Adrenal gland (tissue), 12 donors: ENCODE results near the gene LDLR. TPM values are rescaled to one million over a fixed set of nuclear protein-coding genes. Genes with fewer than 3 reads are reported as not detected.

Source experiments
- DNase-seq, 7 donors: peaks; one replicate each; pipeline ENCODE4 v3.0.0-alpha.2; 2019 to 2020
- H3K27ac ChIP-seq, 5 donors: fragments of 200-600 bp; sonication (generic) in 4 of 5; 1 replicate in 3 of 5; 2 replicates in 2 of 5; pipeline versions ENCODE4 v1.5.1 to v1.8.0; 2016 to 2020; ENCODE audit warnings: mild to moderate bottlenecking in 1 of 5
- H3K27me3 ChIP-seq: fragments of 200-600 bp; 2 replicates; pipeline ENCODE4 v1.8.0; 2021
- H3K36me3 ChIP-seq, 2 donors: fragments of 200-600 bp; replicated peaks in 1 of 2; 1 replicate in 1 of 2; 2 replicates in 1 of 2; pipeline versions ENCODE4 v1.5.1 to v1.8.0; 2018 to 2022
- H3K4me1 ChIP-seq, 2 donors: fragments of 200-600 bp; replicated peaks in 1 of 2; 1 replicate in 1 of 2; 2 replicates in 1 of 2; pipeline versions ENCODE4 v1.5.1 to v1.8.0; 2018 to 2021
- H3K4me3 ChIP-seq, 4 donors: fragments of 200-600 bp; sonication (generic) in 3 of 4; one replicate each; pipeline ENCODE4 v1.5.1; 2016 to 2018
- H3K9me3 ChIP-seq, 3 donors: fragments of 200-600 bp; sonication (generic) in 1 of 3; replicated peaks in 1 of 3; 1 replicate in 2 of 3; 2 replicates in 1 of 3; pipeline versions ENCODE4 v1.5.1 to v1.8.0; 2016 to 2021
- CTCF ChIP-seq, 6 experiments: fragments of 450-650 bp in 4 of 6; fragments of 200-600 bp in 2 of 6; sonication (generic) in 1 of 6; IDR thresholded peaks; 1 replicate in 5 of 6; 2 replicates in 1 of 6; pipeline versions ENCODE4 v1.5.1 to v1.8.0; 2016 to 2021; ENCODE audit warnings: antibody characterized with exemption in 6 of 6, mild to moderate bottlenecking in 2 of 6, moderate library complexity in 1 of 6
- POLR2A ChIP-seq, 2 donors: fragments of 450-650 bp; IDR thresholded peaks; one replicate each; pipeline ENCODE4 v1.6.1; 2017; ENCODE audit warnings: antibody characterized with exemption in 2 of 2, mild to moderate bottlenecking in 2 of 2, moderate library complexity in 1 of 2
- WGBS, 4 donors: extraction: QIAGEN DNeasy Blood & Tissue Kit in 2 of 4; methylation state at CpG; one replicate each; pipeline versions ENCODE4 v1.1.5 to v1.1.7; 2013 to 2017; 5-methylcytosine and 5-hydroxymethylcytosine counted together
- intact Hi-C, 2 donors: fragments of 100-400 bp; cut with DNase I; formaldehyde crosslinking; loops; one replicate each; pipeline versions ENCODE4 v1.14.1 to v1.15.0; 2022 to 2023
- polyA plus RNA-seq, 3 donors: library from polyadenylated mRNA; stranded (reverse); fragments of 200-250 nt in 2 of 3; fragments of 350-450 nt in 1 of 3; fragmentation: Illumina TruSeq in 1 of 3; extraction: RNeasy Lipid Tissue Mini Kit (QIAGEN cat#74804) in 1 of 3; gene quantifications; one replicate each; pipeline ENCODE4 v1.2.3, GENCODE V29; 2013 to 2014
- total RNA-seq, 9 donors: library from RNA; depleted of rRNA in 4 of 9; stranded (reverse); fragments of >200 nt in 4 of 9; fragments of 120-200 nt in 1 of 9; fragmentation: NEBNext Ultra II Directional in 1 of 9; extraction: Animal tissue kit (Norgen Biotek cat#: 25700) in 1 of 9; gene quantifications; one replicate each; pipeline versions ENCODE4 v1.1.0 to v1.2.4, GENCODE V29; 2013 to 2023
- donor health status: healthy with polysubstance abuse.
- donor health status: Bipolar disorder and iron deficiency.
- donor health status: DM: yes; HTN: yes; CAD: no.
- donor health status: DM: no; HTN: no; CAD: no.
- donor health status: DM: no; HTN: no; CAD: no.
- donor health status: DM: yes; HTN: yes; CAD: no.

Gene LDLR
- total and polyA plus RNA-seq, 12 donors, result 35.4 to 2,114 (median 161) TPM

- no peak overlapping the region for H3K4me3 ChIP-seq
- DNase-seq, result no peak
- H3K27ac ChIP-seq, result peak overlapping the region in 2 of 5 donors; percentile 80 to 84
- TF ChIP-seq POLR2A (IDR thresholded peaks at IDR 0.05), result no peak
- no peak for TF ChIP-seq CTCF (IDR thresholded peaks at IDR 0.05)
- no peaks in the 10 kb centered on the region for H3K9me3 ChIP-seq
- no peaks in the 10 kb centered on the region for H3K27me3 ChIP-seq
- H3K36me3 ChIP-seq, result no peaks in the 10 kb centered on the region
- intact Hi-C loops, result no loop called here
- peaks cover 14 to 25% of the 10 kb centered on the region in 2 donors for H3K4me1 ChIP-seq
- 70 to 80% (median 75%) methylated on average over 7 of the region's 7 CpGs for WGBS, 4 donors
Measured at GRCh38 chr19:11151181-11151580, 61.9 kb downstream of the LDLR start.

GRCh38 chr19:11152318-11153062 is 63.2 kb downstream of the LDLR start:
- no peaks in the 10 kb centered on the region for H3K9me3 ChIP-seq
- peak; percentile 71 to 95 (median 92) for DNase-seq
- WGBS, 4 donors, result 52 to 76% (median 58%) methylated on average over 8 to 11 of the region's 11 CpGs
- intact Hi-C loops, result no loop called here
- H3K36me3 ChIP-seq, result no peaks in the 10 kb centered on the region
- peaks cover 17 to 36% of the 10 kb centered on the region in 2 donors for H3K4me1 ChIP-seq
- TF ChIP-seq CTCF (IDR thresholded peaks at IDR 0.05) (no peak), POLR2A (IDR thresholded peaks at IDR 0.05) (peak in 1 of 2 donors; percentile 45)
- H3K27ac ChIP-seq, result peak overlapping the region; percentile 53 to 84 (median 80)
- H3K4me3 ChIP-seq, result no peak overlapping the region
- no peaks in the 10 kb centered on the region for H3K27me3 ChIP-seq

GRCh38 chr19:11154683-11155047 is 65.4 kb downstream of the LDLR start:
- WGBS, 4 donors, result 24 to 55% (median 44%) methylated on average over 6 of the region's 6 CpGs
- no peak for DNase-seq
- Histone ChIP-seq H3K4me1 (peaks cover 27 to 57% of the 10 kb centered on the region in 2 donors), H3K9me3 (no peaks in the 10 kb centered on the region), H3K4me3 (no peak overlapping the region), H3K27ac (no peak overlapping the region), H3K36me3 (no peaks in the 10 kb centered on the region), H3K27me3 (no peaks in the 10 kb centered on the region)
- intact Hi-C loops, result no loop called here
- no peak for TF ChIP-seq POLR2A (IDR thresholded peaks at IDR 0.05)

- Histone ChIP-seq H3K9me3 (no peaks in the 10 kb centered on the region), H3K36me3 (no peaks in the 10 kb centered on the region), H3K4me1 (peaks cover 27 to 60% of the 10 kb centered on the region in 2 donors), H3K4me3 (peak within 1 kb of the TSS in 2 of 4 donors; percentile 39 to 71), H3K27ac (peak within 1 kb of the TSS in 3 of 5 donors; percentile 23 to 66 (median 52)), H3K27me3 (no peaks in the 10 kb centered on the region)
- TF ChIP-seq CTCF (IDR thresholded peaks at IDR 0.05) (no peak), POLR2A (IDR thresholded peaks at IDR 0.05) (no peak)
- DNase-seq, result peak; percentile 94 to 98 (median 98)
- intact Hi-C loops, result no loop called here
- WGBS, 4 donors, result 0 to 1% (median 1%) methylated on average over 7 to 50 of the region's 50 CpGs
Measured at GRCh38 chr19:11155373-11156120, 66.3 kb downstream of the LDLR start, which contains the start of gene SPC24. SPC24 (minus strand) TSS chr19:11155782; CDS start chr19:11155776, 6 bp downstream.
